ENCODE results near the gene RNF26. TPM values are rescaled to one million over a fixed set of nuclear protein-coding genes. Genes with fewer than 3 reads are reported as not detected.

Gene RNF26
- total and polyA plus RNA-seq, 2 of the 13 experiments (the other 11 are each of a cell fraction or from before 2014, with no cell fraction given), result 11.9 to 26.3 TPM

DNA sequence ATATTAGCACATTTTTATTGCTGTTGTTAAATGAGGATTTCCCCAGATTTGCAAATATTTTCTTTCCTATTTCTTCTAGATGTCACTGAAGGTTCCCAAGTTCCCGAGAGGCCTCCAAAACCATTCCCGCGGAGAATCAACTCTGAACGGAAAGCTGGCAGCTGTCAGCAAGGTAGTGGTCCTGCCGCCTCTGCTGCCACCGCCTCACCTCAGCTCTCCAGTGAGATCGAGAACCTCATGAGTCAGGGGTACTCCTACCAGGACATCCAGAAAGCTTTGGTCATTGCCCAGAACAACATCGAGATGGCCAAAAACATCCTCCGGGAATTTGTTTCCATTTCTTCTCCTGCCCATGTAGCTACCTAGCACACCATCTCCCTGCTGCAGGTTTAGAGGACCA lies 34.9 kb upstream of the RNF26 start (continued):
- TF ChIP-seq, protein P1, sequence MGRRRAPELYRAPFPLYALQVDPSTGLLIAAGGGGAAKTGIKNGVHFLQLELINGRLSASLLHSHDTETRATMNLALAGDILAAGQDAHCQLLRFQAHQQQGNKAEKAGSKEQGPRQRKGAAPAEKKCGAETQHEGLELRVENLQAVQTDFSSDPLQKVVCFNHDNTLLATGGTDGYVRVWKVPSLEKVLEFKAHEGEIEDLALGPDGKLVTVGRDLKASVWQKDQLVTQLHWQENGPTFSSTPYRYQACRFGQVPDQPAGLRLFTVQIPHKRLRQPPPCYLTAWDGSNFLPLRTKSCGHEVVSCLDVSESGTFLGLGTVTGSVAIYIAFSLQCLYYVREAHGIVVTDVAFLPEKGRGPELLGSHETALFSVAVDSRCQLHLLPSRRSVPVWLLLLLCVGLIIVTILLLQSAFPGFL (CRISPR knock-in tag; IDR thresholded peaks at IDR 0.05), result no peak
- TF ChIP-seq ZSCAN30 (CRISPR knock-in tag; IDR thresholded peaks at IDR 0.05) (no peak), DMAP1 (CRISPR knock-in tag; IDR thresholded peaks at IDR 0.05) (no peak), CAMTA2 (CRISPR knock-in tag; IDR thresholded peaks at IDR 0.05; ENCODE audit: borderline replicate concordance) (no peak), SCMH1 (CRISPR knock-in tag; IDR thresholded peaks at IDR 0.05; ENCODE audit: borderline replicate concordance) (no peak), ZBTB7A (CRISPR knock-in tag; IDR thresholded peaks at IDR 0.05) (no peak), POLR2A (IDR thresholded peaks at IDR 0.05; ENCODE audit: insufficient read depth in 1 of 2, low read depth in 2 of 2, low read length in 2 of 2) (no peak), ZNF749 (CRISPR knock-in tag; IDR thresholded peaks at IDR 0.05; ENCODE audit: borderline replicate concordance) (no peak)
- TF ChIP-seq, protein P2, sequence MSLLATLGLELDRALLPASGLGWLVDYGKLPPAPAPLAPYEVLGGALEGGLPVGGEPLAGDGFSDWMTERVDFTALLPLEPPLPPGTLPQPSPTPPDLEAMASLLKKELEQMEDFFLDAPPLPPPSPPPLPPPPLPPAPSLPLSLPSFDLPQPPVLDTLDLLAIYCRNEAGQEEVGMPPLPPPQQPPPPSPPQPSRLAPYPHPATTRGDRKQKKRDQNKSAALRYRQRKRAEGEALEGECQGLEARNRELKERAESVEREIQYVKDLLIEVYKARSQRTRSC (CRISPR knock-in tag; IDR thresholded peaks at IDR 0.05; ENCODE audit: low read depth), result no peak
- TF ChIP-seq, protein P3, sequence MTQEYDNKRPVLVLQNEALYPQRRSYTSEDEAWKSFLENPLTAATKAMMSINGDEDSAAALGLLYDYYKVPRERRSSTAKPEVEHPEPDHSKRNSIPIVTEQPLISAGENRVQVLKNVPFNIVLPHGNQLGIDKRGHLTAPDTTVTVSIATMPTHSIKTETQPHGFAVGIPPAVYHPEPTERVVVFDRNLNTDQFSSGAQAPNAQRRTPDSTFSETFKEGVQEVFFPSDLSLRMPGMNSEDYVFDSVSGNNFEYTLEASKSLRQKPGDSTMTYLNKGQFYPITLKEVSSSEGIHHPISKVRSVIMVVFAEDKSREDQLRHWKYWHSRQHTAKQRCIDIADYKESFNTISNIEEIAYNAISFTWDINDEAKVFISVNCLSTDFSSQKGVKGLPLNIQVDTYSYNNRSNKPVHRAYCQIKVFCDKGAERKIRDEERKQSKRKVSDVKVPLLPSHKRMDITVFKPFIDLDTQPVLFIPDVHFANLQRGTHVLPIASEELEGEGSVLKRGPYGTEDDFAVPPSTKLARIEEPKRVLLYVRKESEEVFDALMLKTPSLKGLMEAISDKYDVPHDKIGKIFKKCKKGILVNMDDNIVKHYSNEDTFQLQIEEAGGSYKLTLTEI (CRISPR knock-in tag; conservative IDR thresholded peaks at IDR 0.05), result no peak
- TF ChIP-seq, protein P4, sequence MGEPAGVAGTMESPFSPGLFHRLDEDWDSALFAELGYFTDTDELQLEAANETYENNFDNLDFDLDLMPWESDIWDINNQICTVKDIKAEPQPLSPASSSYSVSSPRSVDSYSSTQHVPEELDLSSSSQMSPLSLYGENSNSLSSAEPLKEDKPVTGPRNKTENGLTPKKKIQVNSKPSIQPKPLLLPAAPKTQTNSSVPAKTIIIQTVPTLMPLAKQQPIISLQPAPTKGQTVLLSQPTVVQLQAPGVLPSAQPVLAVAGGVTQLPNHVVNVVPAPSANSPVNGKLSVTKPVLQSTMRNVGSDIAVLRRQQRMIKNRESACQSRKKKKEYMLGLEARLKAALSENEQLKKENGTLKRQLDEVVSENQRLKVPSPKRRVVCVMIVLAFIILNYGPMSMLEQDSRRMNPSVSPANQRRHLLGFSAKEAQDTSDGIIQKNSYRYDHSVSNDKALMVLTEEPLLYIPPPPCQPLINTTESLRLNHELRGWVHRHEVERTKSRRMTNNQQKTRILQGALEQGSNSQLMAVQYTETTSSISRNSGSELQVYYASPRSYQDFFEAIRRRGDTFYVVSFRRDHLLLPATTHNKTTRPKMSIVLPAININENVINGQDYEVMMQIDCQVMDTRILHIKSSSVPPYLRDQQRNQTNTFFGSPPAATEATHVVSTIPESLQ (CRISPR knock-in tag; conservative IDR thresholded peaks at IDR 0.05), result no peak
- TF ChIP-seq, protein P5, sequence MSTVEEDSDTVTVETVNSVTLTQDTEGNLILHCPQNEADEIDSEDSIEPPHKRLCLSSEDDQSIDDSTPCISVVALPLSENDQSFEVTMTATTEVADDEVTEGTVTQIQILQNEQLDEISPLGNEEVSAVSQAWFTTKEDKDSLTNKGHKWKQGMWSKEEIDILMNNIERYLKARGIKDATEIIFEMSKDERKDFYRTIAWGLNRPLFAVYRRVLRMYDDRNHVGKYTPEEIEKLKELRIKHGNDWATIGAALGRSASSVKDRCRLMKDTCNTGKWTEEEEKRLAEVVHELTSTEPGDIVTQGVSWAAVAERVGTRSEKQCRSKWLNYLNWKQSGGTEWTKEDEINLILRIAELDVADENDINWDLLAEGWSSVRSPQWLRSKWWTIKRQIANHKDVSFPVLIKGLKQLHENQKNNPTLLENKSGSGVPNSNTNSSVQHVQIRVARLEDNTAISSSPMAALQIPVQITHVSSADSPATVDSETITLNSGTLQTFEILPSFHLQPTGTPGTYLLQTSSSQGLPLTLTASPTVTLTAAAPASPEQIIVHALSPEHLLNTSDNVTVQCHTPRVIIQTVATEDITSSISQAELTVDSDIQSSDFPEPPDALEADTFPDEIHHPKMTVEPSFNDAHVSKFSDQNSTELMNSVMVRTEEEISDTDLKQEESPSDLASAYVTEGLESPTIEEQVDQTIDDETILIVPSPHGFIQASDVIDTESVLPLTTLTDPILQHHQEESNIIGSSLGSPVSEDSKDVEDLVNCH (CRISPR knock-in tag; IDR thresholded peaks at IDR 0.05), result no peak
